ENCODE results near the gene STUM. TPM values are rescaled to one million over a fixed set of nuclear protein-coding genes. Genes with fewer than 3 reads are reported as not detected.
"Not testable (repeated sequence)": the region's sequence is repeated elsewhere in the genome, so short reads cannot be mapped to it uniquely, and the experiment has no call there.

The STUM gene
- total RNA-seq, 2 experiments from 2014 or later: not detected

DNA sequence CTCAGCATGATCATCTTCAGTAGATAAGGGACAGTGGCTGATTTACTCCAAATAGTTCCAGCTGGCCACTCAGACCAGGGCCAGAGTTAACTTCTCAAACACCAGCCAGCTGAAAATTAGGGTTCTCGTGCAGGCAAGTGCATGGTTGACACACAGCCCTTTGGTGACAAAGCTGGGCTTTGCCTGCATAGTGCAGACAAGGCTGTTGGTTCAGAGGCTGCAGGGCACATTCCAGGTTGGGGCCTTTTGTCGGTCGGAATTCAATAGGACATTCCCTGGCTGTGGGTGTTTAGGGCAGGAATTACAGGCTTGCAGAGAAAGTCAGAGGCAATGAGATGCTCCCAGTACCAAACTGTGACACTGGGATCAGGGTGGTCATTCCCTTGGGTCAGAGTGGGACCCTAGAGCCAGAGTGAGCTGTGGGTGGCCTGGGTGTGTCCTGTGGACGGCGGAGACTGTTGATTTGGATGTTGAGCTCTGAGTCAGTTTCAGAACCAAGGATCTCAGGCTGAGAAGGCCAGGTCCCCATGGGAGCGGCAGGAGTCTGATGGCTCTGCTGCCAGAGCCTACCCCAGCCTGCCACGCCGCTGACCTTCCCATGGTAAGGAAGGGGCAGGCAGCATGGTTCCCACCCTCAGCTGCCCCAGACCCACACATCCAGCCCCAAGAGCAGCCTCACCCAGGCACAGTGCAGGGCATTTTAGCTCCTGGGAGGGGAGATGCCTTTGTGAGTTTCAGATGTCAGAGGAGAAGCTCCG lies 56.2 kb downstream of the STUM start:
- H3K4me1 Mint-ChIP-seq (ENCODE audit: low read depth): peaks cover 4% of the 10 kb centered on the region
- DNase-seq: no peak
- ChIA-PET CTCF (interaction anchor here (1.0 to 1.7 kb wide), 3 partner anchors 20 to 57 kb away, joined by 3 to 5 read pairs (median 4); no protein-coding TSS in a partner anchor), POLR2A (no interaction called here)
- H3K4me3 Mint-ChIP-seq: no peak overlapping the region
- no peaks in the 10 kb centered on the region for H3K27me3 Mint-ChIP-seq
- H3K9me3 Mint-ChIP-seq: no peaks in the 10 kb centered on the region
- H3K36me3 Mint-ChIP-seq: no peaks in the 10 kb centered on the region
- intact Hi-C loops (cut with micrococcal nuclease): no loop called here
- H3K27ac Mint-ChIP-seq: no peak overlapping the region

- Mint-ChIP-seq H3K4me1 (ENCODE audit: low read depth) (peaks cover 4% of the 10 kb centered on the region), H3K36me3 (no peaks in the 10 kb centered on the region), H3K4me3 (no peak overlapping the region), H3K27me3 (no peaks in the 10 kb centered on the region), H3K9me3 (no peaks in the 10 kb centered on the region), H3K27ac (no peak overlapping the region)
- CTCF ChIA-PET: interaction anchor here (1.0 to 1.7 kb wide), 2 partner anchors 21 to 58 kb away, joined by 3 to 5 read pairs; no protein-coding TSS in a partner anchor
- DNase-seq: no peak
- intact Hi-C loops (cut with micrococcal nuclease): no loop called here
- POLR2A ChIA-PET: no interaction called here
Measured at GRCh38 chr1:226605318-226605950, 56.9 kb downstream of the STUM start.

DNA sequence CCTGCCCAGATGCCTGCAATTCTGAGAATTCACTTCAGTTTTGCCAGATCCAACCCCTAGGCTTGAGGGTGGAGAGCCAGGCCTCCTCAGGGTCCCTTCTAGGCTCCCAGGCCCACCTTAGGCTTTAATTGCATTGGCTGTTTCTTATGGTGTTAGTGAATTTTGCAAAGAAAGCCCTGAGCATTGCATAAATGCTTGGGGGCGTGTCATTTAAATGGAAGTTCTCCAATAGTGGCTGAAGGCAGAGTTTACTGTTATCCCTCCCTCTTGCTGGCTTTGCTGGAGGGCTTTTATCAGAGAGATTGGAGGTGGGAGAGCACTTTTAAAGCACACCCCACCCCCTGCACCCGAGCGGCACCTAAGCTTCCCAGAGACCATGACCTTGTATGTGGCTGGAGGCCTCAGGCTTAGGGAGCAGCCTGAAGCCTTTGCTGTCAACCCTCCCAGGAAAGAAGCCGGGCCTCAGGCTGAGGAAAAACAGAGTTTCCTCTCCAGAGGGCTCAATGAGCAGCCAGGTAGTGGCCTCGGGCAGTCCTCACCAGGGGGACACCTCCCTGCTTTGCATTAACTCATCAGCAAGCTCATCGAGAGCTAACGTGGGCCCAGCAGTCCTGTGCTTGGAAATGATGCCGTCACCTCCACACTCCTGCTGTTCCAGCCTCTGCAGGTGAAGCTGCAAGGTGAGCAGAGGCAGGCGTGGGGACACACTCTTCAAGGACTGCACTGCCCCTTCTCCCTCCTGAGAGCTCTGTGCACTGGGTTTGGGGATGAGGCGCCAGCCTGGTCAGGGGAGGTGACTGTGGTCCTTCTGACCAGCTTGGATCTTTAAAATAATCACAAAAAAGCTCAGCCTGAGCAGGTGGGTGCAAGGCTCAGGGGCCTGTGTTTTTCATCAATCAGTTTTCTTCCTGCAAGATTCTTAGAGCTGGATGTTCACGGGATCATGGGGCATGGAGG lies 58.0 kb downstream of the STUM start:
- no peaks in the 10 kb centered on the region for H3K27me3 Mint-ChIP-seq
- POLR2A ChIA-PET: interaction anchor here (0.5 kb wide), 1 partner anchor 786 kb away, joined by 3 read pairs; no protein-coding TSS in a partner anchor
- no peak for DNase-seq
- peaks cover 4% of the 10 kb centered on the region for H3K4me1 Mint-ChIP-seq (ENCODE audit: low read depth)
- no peaks in the 10 kb centered on the region for H3K36me3 Mint-ChIP-seq
- CTCF ChIA-PET: interaction anchor here (0.8 to 1.1 kb wide), 2 partner anchors 18 to 481 kb away, joined by 3 to 5 read pairs; no protein-coding TSS in a partner anchor
- no peak overlapping the region for H3K4me3 Mint-ChIP-seq
- H3K27ac Mint-ChIP-seq: no peak overlapping the region
- H3K9me3 Mint-ChIP-seq: no peaks in the 10 kb centered on the region
- intact Hi-C loops (cut with micrococcal nuclease): no loop called here

GRCh38 chr1:226607268-226607660 lies 58.7 kb downstream of the STUM start:
- intact Hi-C loops (cut with micrococcal nuclease): no loop called here
- H3K4me3 Mint-ChIP-seq: no peak overlapping the region
- no peaks in the 10 kb centered on the region for H3K27me3 Mint-ChIP-seq
- H3K27ac Mint-ChIP-seq: no peak overlapping the region
- H3K36me3 Mint-ChIP-seq: no peaks in the 10 kb centered on the region
- ChIA-PET CTCF (interaction anchor here (1.1 to 2.7 kb wide), 4 partner anchors 27 to 482 kb away, joined by 3 to 9 read pairs (median 6); no protein-coding TSS in a partner anchor), POLR2A (no interaction called here)
- no peak for DNase-seq
- peaks cover 4% of the 10 kb centered on the region for H3K4me1 Mint-ChIP-seq (ENCODE audit: low read depth)
- H3K9me3 Mint-ChIP-seq: no peaks in the 10 kb centered on the region

- DNase-seq: no peak
- H3K27ac Mint-ChIP-seq: no peak overlapping the region
- no peaks in the 10 kb centered on the region for H3K36me3 Mint-ChIP-seq
- CTCF ChIA-PET: interaction anchor here (0.8 to 2.7 kb wide), 7 partner anchors 10 to 183 kb away, joined by 3 to 13 read pairs (median 8); no protein-coding TSS in a partner anchor
- intact Hi-C loops (cut with micrococcal nuclease): loop anchor here (1.0 kb wide), 2 partner anchors 61 to 184 kb away; no protein-coding TSS in a partner anchor
- no peaks in the 10 kb centered on the region for H3K27me3 Mint-ChIP-seq
- POLR2A ChIA-PET: no interaction called here
- H3K9me3 Mint-ChIP-seq: no peaks in the 10 kb centered on the region
- peaks cover 4% of the 10 kb centered on the region for H3K4me1 Mint-ChIP-seq (ENCODE audit: low read depth)
- no peak overlapping the region for H3K4me3 Mint-ChIP-seq
Measured at GRCh38 chr1:226607821-226608220, 59.3 kb downstream of the STUM start.

DNA sequence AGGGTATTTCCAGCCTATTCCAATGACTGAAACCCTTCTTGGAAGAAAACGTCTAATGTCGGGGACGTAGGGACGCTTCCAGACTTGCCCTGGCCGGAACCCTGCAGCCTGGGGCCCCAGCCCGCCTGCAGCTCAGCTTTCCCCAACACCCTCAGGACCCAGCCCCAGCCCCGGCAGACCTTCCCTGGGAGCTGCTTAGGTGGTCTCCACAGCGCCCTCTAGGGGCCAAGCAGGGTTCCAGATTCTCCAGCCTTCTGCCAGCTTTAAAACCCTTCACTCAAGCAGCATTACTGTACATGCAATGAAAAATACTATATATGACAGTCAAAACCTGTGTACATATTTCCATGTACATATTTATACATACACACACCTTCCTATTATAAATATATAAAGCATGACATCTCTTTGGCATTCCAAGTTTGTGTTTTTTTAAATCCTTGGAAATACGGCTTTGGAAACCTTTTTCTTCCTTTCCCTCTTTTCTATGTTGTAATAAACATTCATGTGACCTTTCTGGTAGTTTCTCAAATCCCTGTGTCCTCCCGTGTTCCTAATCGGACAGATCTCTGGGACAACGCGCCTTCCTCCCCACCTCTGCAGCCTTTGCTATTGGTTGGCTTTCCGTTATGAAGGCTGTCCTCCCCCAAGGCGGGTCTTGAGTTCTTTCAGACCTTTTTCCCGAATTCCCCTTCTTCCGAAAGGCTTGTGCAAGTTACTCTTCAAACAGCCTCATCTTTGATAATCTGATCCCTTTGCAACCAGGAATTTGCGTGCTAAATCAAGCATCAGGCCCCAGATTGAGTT lies 60.3 kb downstream of the STUM start:
- no peak overlapping the region for H3K4me3 Mint-ChIP-seq
- H3K27me3 Mint-ChIP-seq: no peaks in the 10 kb centered on the region
- CTCF ChIA-PET: interaction anchor here (0.5 to 2.7 kb wide), 29 partner anchors 10 to 483 kb away, joined by 3 to 16 read pairs (median 4); partner anchors contain the start of genes PARP1 and STUM
- POLR2A ChIA-PET: no interaction called here
- no peak overlapping the region for H3K27ac Mint-ChIP-seq
- no peaks in the 10 kb centered on the region for H3K4me1 Mint-ChIP-seq (ENCODE audit: low read depth)
- H3K9me3 Mint-ChIP-seq: no peaks in the 10 kb centered on the region
- no peaks in the 10 kb centered on the region for H3K36me3 Mint-ChIP-seq
- DNase-seq: peak; percentile 78
- intact Hi-C loops (cut with micrococcal nuclease): loop anchor here (1.0 kb wide), 2 partner anchors 62 to 185 kb away; no protein-coding TSS in a partner anchor

- Mint-ChIP-seq H3K4me1 (ENCODE audit: low read depth) (no peaks in the 10 kb centered on the region), H3K9me3 (no peaks in the 10 kb centered on the region), H3K4me3 (no peak overlapping the region), H3K27me3 (no peaks in the 10 kb centered on the region), H3K27ac (no peak overlapping the region), H3K36me3 (no peaks in the 10 kb centered on the region)
- DNase-seq: no peak
- intact Hi-C loops (cut with micrococcal nuclease): no loop called here
- ChIA-PET CTCF (interaction anchor here (0.9 to 2.7 kb wide), 8 partner anchors 14 to 202 kb away, joined by 3 to 9 read pairs (median 4); partner anchors contain the start of gene PARP1), POLR2A (no interaction called here)
Measured at GRCh38 chr1:226609836-226610455, 61.4 kb downstream of the STUM start.

- no peaks in the 10 kb centered on the region for H3K36me3 Mint-ChIP-seq
- H3K4me3 Mint-ChIP-seq: no peak overlapping the region
- no peak overlapping the region for H3K27ac Mint-ChIP-seq
- ChIA-PET POLR2A (no interaction called here), CTCF (interaction anchor here (0.9 to 1.0 kb wide), 2 partner anchors 11 to 77 kb away, joined by 3 read pairs; no protein-coding TSS in a partner anchor)
- H3K4me1 Mint-ChIP-seq (ENCODE audit: low read depth): no peaks in the 10 kb centered on the region
- intact Hi-C loops (cut with micrococcal nuclease): no loop called here
- no peaks in the 10 kb centered on the region for H3K27me3 Mint-ChIP-seq
- no peak for DNase-seq
- H3K9me3 Mint-ChIP-seq: no peaks in the 10 kb centered on the region
Measured at GRCh38 chr1:226610671-226611070, 62.1 kb downstream of the STUM start.

DNA sequence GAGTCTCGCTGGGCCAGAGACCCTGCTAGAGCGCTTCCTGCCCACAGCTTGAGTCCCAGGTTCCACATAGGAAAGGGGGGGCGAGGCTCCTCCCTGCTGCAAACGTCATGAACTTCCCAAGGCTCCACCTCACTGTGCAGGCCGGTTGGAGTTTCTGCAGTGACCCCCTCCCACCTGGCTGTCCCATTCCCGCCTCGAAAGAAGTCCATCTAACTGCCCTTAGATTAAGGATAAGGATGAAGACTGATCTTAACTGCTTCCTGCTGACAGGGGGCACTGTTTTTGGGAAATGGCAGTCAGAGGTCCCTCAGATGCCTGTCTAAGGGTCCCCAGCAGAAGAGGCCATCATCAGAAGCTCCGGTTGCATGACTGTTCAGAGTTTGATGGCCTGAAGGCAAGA lies 62.7 kb downstream of the STUM start:
- ChIA-PET CTCF (interaction anchor here (0.5 to 1.0 kb wide), 2 partner anchors 12 to 422 kb away, joined by 3 read pairs; no protein-coding TSS in a partner anchor), POLR2A (no interaction called here)
- no peak for DNase-seq
- intact Hi-C loops (cut with micrococcal nuclease): no loop called here
- Mint-ChIP-seq H3K9me3 (no peaks in the 10 kb centered on the region), H3K4me3 (no peak overlapping the region), H3K27ac (no peak overlapping the region), H3K27me3 (no peaks in the 10 kb centered on the region), H3K36me3 (no peaks in the 10 kb centered on the region), H3K4me1 (ENCODE audit: low read depth) (no peaks in the 10 kb centered on the region)

DNA sequence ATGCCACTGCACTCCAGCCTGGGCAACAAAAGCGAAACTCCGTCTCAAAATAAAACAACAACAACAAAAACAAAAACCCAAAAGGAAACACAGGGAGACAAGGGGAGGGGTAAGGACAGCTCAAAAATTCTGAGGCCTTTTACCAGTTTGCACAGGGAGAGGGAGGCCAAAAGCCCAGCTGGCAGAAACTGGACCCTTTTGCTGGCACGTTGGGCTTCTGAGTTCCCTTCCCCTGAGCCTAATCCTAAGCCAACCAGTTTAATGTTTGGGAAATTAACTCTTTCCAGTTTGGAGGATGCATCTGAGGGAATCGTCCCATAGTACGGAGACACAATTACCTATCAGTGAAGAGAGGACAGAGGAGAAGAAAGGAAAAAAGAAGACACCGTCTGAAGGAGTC lies 63.4 kb downstream of the STUM start:
- H3K36me3 Mint-ChIP-seq; H3K27me3 Mint-ChIP-seq; H3K9me3 Mint-ChIP-seq; H3K4me1 Mint-ChIP-seq (ENCODE audit: low read depth); POLR2A ChIA-PET; H3K4me3 Mint-ChIP-seq; intact Hi-C loops (cut with micrococcal nuclease); DNase-seq; H3K27ac Mint-ChIP-seq: not testable (repeated sequence)
- CTCF ChIA-PET: interaction anchor here (1.1 kb wide), 1 partner anchor 204 kb away, joined by 3 read pairs; the partner anchor contains the start of gene PARP1

- intact Hi-C loops (cut with micrococcal nuclease): no loop called here
- no peak for DNase-seq
- Mint-ChIP-seq H3K27ac (no peak overlapping the region), H3K27me3 (no peaks in the 10 kb centered on the region), H3K4me3 (no peak overlapping the region), H3K36me3 (no peaks in the 10 kb centered on the region), H3K4me1 (ENCODE audit: low read depth) (no peaks in the 10 kb centered on the region), H3K9me3 (no peaks in the 10 kb centered on the region)
- ChIA-PET CTCF (no interaction called here), POLR2A (no interaction called here)
Measured at GRCh38 chr1:226615876-226616275, 67.3 kb downstream of the STUM start.

Measured in activated CD4-positive, alpha-beta memory T cell treated with anti-CD3 and anti-CD28 coated beads for 36 hours (primary cell).